Neural cell (in vitro differentiated cells): ENCODE data around the gene SHC1.

Experiments
- CTCF ChIP-seq: fragments of 450-650 bp; IDR thresholded peaks from 2 replicates; pipeline ENCODE4 v1.5.1; 2014; ENCODE audit warnings: antibody characterized with exemption, mild to moderate bottlenecking, moderate library complexity; ENCODE audit not compliant: poor library complexity, severe bottlenecking
- POLR2AphosphoS5 ChIP-seq: IDR thresholded peaks from 2 replicates; pipeline ENCODE4 v1.6.1; 2012
- REST ChIP-seq: IDR thresholded peaks from 2 replicates; pipeline ENCODE4 v1.6.1; 2012; ENCODE audit warnings: borderline replicate concordance
- TAF1 ChIP-seq: IDR thresholded peaks from 2 replicates; pipeline ENCODE4 v1.6.1; 2012; ENCODE audit warnings: low read depth

- TF ChIP-seq TAF1 (no peak), CTCF (no peak), REST (no peak), POLR2AphosphoS5 (no peak)
Observed at GRCh38 chr1:154935749-154936554, 34.6 kb downstream of the SHC1 start.
